Gastroesophageal sphincter (tissue), 4 donors: ENCODE measurements around the gene INPP4B. TPM values are rescaled to one million over a fixed set of nuclear protein-coding genes. Genes with fewer than 3 reads are reported as not detected.

Experiments used
- ATAC-seq: fragments of 150-250 bp; one replicate; pipeline ENCODE4 v1.9.1; 2016; ENCODE audit warnings: mild to moderate bottlenecking, moderate library complexity
- H3K27ac ChIP-seq, 4 donors: fragments of 200-600 bp; sonication (generic) in 3 of 4; 1 replicate in 3 of 4; 2 replicates in 1 of 4; pipeline ENCODE4 v1.5.1; 2016 to 2019
- H3K27me3 ChIP-seq: fragments of 200-600 bp; sonication (generic); one replicate; pipeline ENCODE4 v1.5.1; 2019
- H3K36me3 ChIP-seq, 2 donors: fragments of 200-600 bp; sonication (generic); one replicate each; pipeline ENCODE4 v1.5.1; 2019; ENCODE audit warnings: control low read depth in 1 of 2
- H3K4me1 ChIP-seq, 3 donors: fragments of 200-600 bp; sonication (generic); 1 replicate in 2 of 3; 2 replicates in 1 of 3; pipeline ENCODE4 v1.5.1; 2016 to 2019; ENCODE audit warnings: control low read depth in 2 of 3
- H3K4me3 ChIP-seq, 2 donors: fragments of 200-600 bp; sonication (generic); one replicate each; pipeline ENCODE4 v1.5.1; 2019; ENCODE audit warnings: mild to moderate bottlenecking in 1 of 2, moderate library complexity in 1 of 2
- H3K9me3 ChIP-seq, 3 donors: fragments of 200-600 bp; sonication (generic); one replicate each; pipeline ENCODE4 v1.5.1; 2017 to 2019; ENCODE audit warnings: control low read depth in 2 of 3
- CTCF ChIP-seq, 4 experiments: fragments of 200-600 bp in 2 of 4; fragments of 450-650 bp in 2 of 4; sonication (generic) in 1 of 4; IDR thresholded peaks; one replicate each; pipeline ENCODE4 v1.5.1; 2017 to 2019; ENCODE audit warnings: antibody characterized with exemption in 4 of 4, mild to moderate bottlenecking in 2 of 4, moderate library complexity in 2 of 4
- EP300 ChIP-seq: sonication (generic); formaldehyde crosslinking; IDR thresholded peaks from one replicate; pipeline ENCODE4 v1.6.1; 2017; ENCODE audit warnings: antibody characterized with exemption, mild to moderate bottlenecking
- POLR2A ChIP-seq, 2 donors: fragments of 450-650 bp; IDR thresholded peaks; one replicate each; pipeline ENCODE4 v1.6.1; 2017; ENCODE audit warnings: antibody characterized with exemption in 2 of 2, mild to moderate bottlenecking in 2 of 2, moderate library complexity in 1 of 2
- POLR2AphosphoS5 ChIP-seq: sonication (generic); formaldehyde crosslinking; IDR thresholded peaks from one replicate; pipeline ENCODE4 v1.6.1; 2017; ENCODE audit warnings: antibody characterized with exemption
- WGBS, 2 donors: methylation state at CpG; one replicate each; pipeline ENCODE4 v1.1.5; 2018; ENCODE audit warnings: low coverage in 1 of 2; 5-methylcytosine and 5-hydroxymethylcytosine counted together
- total RNA-seq, 4 donors: library from RNA; depleted of rRNA; stranded (reverse); fragments of >200 nt; gene quantifications; one replicate each; pipeline ENCODE4 v1.1.0, GENCODE V29; 2016

The INPP4B gene
- total RNA-seq, 4 donors from 2014 or later, result 17.6 to 63.8 (median 31.3) TPM

- Histone ChIP-seq H3K27ac (no peak overlapping the region), H3K4me3 (no peak overlapping the region), H3K27me3 (no peaks in the 10 kb centered on the region), H3K4me1 (no peaks in the 10 kb centered on the region), H3K36me3 (no peaks in the 10 kb centered on the region), H3K9me3 (no peaks in the 10 kb centered on the region)
- TF ChIP-seq POLR2A (IDR thresholded peaks at IDR 0.05) (no peak), EP300 (no peak), CTCF (IDR thresholded peaks at IDR 0.05) (no peak), POLR2AphosphoS5 (no peak)
- no peak for ATAC-seq
- WGBS, 2 donors, result 80 to 94% methylated on average over 3 of the region's 3 CpGs
Measured at GRCh38 chr4:142500966-142501365, 345.1 kb downstream of the INPP4B start.

GRCh38 chr4:142497606-142498005 lies 348.5 kb downstream of the INPP4B start:
- no peak for ATAC-seq
- Histone ChIP-seq H3K4me1 (no peaks in the 10 kb centered on the region), H3K27ac (no peak overlapping the region), H3K9me3 (no peaks in the 10 kb centered on the region), H3K36me3 (no peaks in the 10 kb centered on the region), H3K27me3 (no peaks in the 10 kb centered on the region), H3K4me3 (no peak overlapping the region)
- TF ChIP-seq EP300 (no peak), POLR2A (IDR thresholded peaks at IDR 0.05) (no peak), CTCF (IDR thresholded peaks at IDR 0.05) (no peak), POLR2AphosphoS5 (no peak)

- no peak for ATAC-seq
- Histone ChIP-seq H3K4me3 (no peak overlapping the region), H3K9me3 (no peaks in the 10 kb centered on the region), H3K27me3 (no peaks in the 10 kb centered on the region), H3K36me3 (no peaks in the 10 kb centered on the region), H3K4me1 (no peaks in the 10 kb centered on the region), H3K27ac (no peak overlapping the region)
- no peak for TF ChIP-seq POLR2AphosphoS5
- TF ChIP-seq EP300, result no peak
- TF ChIP-seq POLR2A (IDR thresholded peaks at IDR 0.05), result no peak
- TF ChIP-seq CTCF (IDR thresholded peaks at IDR 0.05), result no peak
- 67% methylated on average over 1 of the region's 1 CpG; no CpG with 5 or more reads in 1 of the 2 donors for WGBS, 2 donors
Measured at GRCh38 chr4:142493255-142494110, 352.6 kb downstream of the INPP4B start.

- 89 to 91% methylated on average over 3 of the region's 3 CpGs for WGBS, 2 donors
- no peaks in the 10 kb centered on the region for H3K4me1 ChIP-seq
- TF ChIP-seq CTCF (IDR thresholded peaks at IDR 0.05), result no peak
- no peak for TF ChIP-seq POLR2AphosphoS5
- TF ChIP-seq POLR2A (IDR thresholded peaks at IDR 0.05), result no peak
- no peak for TF ChIP-seq EP300
- H3K27ac ChIP-seq, result no peak overlapping the region
- no peaks in the 10 kb centered on the region for H3K36me3 ChIP-seq
- no peaks in the 10 kb centered on the region for H3K27me3 ChIP-seq
- no peaks in the 10 kb centered on the region for H3K9me3 ChIP-seq
- no peak overlapping the region for H3K4me3 ChIP-seq
- no peak for ATAC-seq
Measured at GRCh38 chr4:142485452-142485851, 360.6 kb downstream of the INPP4B start.

- H3K9me3 ChIP-seq, result no peaks in the 10 kb centered on the region
- WGBS, 2 donors, result 100% methylated on average over 1 of the region's 1 CpG; no CpG with 5 or more reads in 1 of the 2 donors
- H3K36me3 ChIP-seq, result no peaks in the 10 kb centered on the region
- no peak overlapping the region for H3K4me3 ChIP-seq
- TF ChIP-seq POLR2AphosphoS5 (no peak), EP300 (no peak), POLR2A (IDR thresholded peaks at IDR 0.05) (no peak)
- H3K27ac ChIP-seq, result no peak overlapping the region
- no peaks in the 10 kb centered on the region for H3K4me1 ChIP-seq
- no peak for ATAC-seq
- H3K27me3 ChIP-seq, result no peaks in the 10 kb centered on the region
Measured at GRCh38 chr4:142480244-142480643, 365.9 kb downstream of the INPP4B start.
